ENCODE measurements around the gene PATL2. TPM values are rescaled to one million over a fixed set of nuclear protein-coding genes. Genes with fewer than 3 reads are reported as not detected.
"Not testable (repeated sequence)": the region's sequence is repeated elsewhere in the genome, so short reads cannot be mapped to it uniquely, and the experiment has no call there.

PATL2 gene
- total RNA-seq, 1 experiment from 2014 or later: 2.0 TPM

DNA sequence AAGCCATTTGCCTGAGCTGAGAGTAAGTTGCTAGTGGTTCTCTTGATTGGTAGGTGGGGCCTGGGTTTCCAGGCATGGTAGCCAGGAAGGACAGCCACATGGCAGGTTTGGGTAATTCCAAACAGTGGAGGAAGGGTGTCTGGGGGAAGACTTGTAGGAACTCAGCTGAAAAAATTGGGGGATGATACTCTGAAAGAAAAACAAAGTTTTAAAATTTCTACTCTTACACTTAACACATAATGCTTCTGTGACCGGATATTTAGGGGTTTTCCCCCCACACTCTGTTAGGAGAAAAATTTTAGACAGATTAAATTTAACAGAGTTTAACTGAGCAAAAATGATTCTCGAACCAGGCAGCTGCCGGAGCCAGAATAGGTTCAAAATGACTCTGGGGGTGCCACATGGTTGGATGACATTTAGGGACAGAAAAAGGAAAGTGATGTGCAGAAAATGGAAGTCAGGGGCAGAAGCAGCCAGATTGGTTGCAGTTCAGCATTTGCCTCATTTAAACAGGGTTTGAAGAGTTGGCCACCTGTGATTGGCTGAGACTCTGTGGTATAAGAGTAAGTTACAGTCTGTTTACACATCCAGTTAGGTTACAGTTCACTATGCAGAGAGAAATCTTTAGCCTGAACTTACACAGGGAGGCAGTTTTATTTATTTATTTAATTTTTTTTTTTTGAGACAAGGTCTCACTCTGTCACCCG, 8.3 kb upstream of the PATL2 start:
- DNase-seq (ENCODE audit: low read depth): peak; percentile 91

DNA sequence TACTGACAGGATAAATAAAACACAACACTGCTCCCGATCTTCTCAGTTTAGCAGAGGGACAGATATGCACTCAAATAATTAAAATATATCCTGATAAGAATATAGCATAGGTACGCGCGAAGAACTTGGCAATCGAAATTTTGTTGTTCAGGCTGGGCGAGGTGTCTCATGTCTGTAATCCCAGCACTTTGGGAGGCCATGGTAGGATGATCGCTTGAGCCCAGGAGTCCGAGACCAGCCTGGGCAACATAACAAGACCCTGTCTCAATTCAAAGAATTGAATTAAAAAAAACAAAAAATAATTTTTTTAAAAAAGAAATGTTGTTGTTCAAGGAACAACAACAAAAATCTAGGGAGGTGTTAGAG, 7.8 kb upstream of the PATL2 start:
- DNase-seq (ENCODE audit: low read depth): no peak

GRCh38 chr15:44718180-44718926, 7.2 kb upstream of the PATL2 start:
- DNase-seq (ENCODE audit: low read depth): no peak

GRCh38 chr15:44716983-44717602, 6.0 kb upstream of the PATL2 start:
- no peak for DNase-seq (ENCODE audit: low read depth)

- no peak for DNase-seq (ENCODE audit: low read depth)
These were observed 4.7 kb upstream of the PATL2 start for GRCh38 chr15:44715797-44716334.

DNA sequence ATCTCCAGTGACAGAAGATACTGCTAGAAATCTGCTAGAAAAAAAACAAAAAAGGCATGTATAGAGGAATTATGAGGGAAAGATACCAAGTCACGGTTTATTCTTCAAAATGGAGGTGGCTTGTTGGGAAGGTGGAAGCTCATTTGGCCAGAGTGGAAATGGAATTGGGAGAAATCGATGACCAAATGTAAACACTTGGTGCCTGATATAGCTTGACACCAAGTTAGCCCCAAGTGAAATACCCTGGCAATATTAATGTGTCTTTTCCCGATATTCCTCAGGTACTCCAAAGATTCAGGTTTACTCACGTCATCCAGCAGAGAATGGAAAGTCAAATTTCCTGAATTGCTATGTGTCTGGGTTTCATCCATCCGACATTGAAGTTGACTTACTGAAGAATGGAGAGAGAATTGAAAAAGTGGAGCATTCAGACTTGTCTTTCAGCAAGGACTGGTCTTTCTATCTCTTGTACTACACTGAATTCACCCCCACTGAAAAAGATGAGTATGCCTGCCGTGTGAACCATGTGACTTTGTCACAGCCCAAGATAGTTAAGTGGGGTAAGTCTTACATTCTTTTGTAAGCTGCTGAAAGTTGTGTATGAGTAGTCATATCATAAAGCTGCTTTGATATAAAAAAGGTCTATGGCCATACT, 4.1 kb upstream of the PATL2 start:
- no peak for DNase-seq (ENCODE audit: low read depth)

- peak; percentile 53 for DNase-seq (ENCODE audit: low read depth)
These were observed 2.2 kb upstream of the PATL2 start for GRCh38 chr15:44713006-44713966.

GRCh38 chr15:44712346-44713005, 1.4 kb upstream of the PATL2 start:
- DNase-seq (ENCODE audit: low read depth): peak; percentile 79

DNA sequence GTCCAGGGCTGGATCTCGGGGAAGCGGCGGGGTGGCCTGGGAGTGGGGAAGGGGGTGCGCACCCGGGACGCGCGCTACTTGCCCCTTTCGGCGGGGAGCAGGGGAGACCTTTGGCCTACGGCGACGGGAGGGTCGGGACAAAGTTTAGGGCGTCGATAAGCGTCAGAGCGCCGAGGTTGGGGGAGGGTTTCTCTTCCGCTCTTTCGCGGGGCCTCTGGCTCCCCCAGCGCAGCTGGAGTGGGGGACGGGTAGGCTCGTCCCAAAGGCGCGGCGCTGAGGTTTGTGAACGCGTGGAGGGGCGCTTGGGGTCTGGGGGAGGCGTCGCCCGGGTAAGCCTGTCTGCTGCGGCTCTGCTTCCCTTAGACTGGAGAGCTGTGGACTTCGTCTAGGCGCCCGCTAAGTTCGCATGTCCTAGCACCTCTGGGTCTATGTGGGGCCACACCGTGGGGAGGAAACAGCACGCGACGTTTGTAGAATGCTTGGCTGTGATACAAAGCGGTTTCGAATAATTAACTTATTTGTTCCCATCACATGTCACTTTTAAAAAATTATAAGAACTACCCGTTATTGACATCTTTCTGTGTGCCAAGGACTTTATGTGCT, 721 bp upstream of the PATL2 start:
- peak; percentile 39 for DNase-seq (ENCODE audit: low read depth)

DNA sequence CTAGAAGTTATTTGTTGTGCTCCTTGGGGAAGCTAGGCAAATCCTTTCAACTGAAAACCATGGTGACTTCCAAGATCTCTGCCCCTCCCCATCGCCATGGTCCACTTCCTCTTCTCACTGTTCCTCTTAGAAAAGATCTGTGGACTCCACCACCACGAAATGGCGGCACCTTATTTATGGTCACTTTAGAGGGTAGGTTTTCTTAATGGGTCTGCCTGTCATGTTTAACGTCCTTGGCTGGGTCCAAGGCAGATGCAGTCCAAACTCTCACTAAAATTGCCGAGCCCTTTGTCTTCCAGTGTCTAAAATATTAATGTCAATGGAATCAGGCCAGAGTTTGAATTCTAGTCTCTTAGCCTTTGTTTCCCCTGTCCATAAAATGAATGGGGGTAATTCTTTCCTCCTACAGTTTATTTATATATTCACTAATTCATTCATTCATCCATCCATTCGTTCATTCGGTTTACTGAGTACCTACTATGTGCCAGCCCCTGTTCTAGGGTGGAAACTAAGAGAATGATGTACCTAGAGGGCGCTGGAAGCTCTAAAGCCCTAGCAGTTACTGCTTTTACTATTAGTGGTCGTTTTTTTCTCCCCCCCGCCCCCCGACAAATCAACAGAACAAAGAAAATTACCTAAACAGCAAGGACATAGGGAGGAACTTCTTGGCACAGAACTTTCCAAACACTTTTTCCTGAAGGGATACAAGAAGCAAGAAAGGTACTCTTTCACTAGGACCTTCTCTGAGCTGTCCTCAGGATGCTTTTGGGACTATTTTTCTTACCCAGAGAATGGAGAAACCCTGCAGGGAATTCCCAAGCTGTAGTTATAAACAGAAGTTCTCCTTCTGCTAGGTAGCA, 657 bp downstream of the PATL2 start:
- peak; percentile 52 for DNase-seq (ENCODE audit: low read depth)

DNA sequence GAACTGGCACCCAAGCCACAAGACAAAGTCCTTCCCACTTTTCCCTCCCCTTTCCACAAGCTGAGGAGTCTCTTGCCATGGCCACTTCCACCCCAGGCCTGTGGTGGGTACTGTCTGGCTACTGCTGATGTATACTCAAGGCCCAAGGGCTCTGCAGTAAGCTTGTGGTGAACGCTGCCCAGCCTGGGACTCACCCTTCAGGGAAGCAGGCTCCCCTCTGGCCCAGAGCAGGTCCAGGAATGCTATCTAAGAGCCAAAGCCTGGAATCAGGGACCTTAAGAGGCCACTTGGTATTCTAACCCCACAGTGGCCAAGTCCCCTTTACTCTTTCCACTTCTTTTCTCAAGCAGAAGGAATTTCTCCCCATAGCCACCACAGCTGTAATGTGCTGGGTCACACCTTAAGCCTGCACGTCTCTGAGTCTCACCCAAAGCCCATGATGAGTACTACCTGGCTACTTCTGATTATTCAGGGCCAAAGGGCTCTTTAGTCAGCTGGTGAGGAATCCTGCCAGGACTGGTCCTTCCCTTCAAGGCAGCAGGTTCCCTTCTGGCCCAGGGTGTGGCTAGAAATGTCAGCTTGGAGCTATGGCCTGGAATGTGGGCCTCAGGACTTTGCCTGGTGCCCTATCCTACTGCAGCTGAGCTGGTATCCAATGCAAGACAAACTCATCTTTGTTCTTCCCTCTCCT, 4.0 kb downstream of the PATL2 start:
- no peak for DNase-seq (ENCODE audit: low read depth)

DNA sequence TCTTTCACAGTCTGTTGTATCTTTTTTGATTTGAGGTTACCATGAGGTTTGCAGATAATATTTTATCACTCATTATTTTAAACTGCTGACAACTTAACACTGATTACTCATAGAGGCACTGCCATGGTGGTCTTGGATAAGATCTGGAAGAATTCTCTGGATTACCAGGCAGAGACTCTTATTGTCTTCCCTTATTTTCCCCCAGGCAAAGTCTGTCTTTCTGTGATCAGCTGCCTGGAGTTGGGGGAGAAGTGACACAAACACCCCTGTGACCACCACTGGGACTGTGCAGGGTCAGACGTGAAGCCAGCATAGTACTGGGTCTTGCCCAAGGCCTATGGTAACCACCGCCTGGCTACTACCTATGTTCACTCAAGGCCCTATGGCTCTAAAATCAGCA, 4.7 kb downstream of the PATL2 start:
- DNase-seq (ENCODE audit: low read depth): no peak

GRCh38 chr15:44705986-44706385, 5.1 kb downstream of the PATL2 start:
- no peak for DNase-seq (ENCODE audit: low read depth)

DNA sequence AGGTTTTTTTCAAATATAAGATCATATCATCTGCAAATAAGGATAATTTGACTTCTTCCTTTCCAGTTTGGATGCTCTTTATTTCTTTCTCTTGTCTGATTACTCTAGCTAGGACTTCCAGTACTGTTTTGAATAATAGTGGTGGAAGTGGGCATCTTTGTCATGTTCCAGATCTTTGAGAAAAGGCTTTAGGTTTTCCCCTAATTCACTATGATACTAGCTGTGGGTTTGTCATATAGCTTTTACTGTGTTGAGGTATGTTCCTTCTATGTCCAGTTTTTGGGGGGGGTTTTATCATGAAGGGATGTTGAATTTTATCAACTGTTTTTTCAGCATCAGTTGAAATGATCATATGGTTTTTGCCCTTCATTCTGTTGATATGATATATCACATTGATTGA, 10.4 kb downstream of the PATL2 start:
- not testable (repeated sequence) for DNase-seq (ENCODE audit: low read depth)

GRCh38 chr15:44698641-44699040, 12.5 kb downstream of the PATL2 start:
- DNase-seq (ENCODE audit: low read depth): no peak

GRCh38 chr15:44697014-44697413, 14.1 kb downstream of the PATL2 start:
- DNase-seq (ENCODE audit: low read depth): no peak

DNA sequence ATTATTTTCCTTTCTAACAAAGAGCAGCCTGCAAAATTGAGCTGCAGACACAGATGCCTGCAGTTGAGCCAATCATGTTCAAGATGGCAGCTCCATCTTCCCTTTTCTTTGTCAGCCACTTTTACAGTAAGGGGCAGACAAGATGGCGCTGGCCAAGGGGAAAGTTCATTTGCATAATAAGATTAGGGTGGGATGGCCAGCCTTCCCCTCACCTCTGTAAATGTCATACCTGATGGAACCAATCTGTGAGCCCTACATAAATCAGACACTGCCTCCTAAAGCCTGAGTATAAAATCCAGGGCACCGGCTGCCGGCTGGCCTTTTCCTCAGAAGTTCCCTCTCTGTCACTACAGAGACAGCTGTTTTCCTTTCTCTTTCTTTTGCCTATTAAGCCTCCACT, 15.8 kb downstream of the PATL2 start:
- DNase-seq (ENCODE audit: low read depth): no peak

DNA sequence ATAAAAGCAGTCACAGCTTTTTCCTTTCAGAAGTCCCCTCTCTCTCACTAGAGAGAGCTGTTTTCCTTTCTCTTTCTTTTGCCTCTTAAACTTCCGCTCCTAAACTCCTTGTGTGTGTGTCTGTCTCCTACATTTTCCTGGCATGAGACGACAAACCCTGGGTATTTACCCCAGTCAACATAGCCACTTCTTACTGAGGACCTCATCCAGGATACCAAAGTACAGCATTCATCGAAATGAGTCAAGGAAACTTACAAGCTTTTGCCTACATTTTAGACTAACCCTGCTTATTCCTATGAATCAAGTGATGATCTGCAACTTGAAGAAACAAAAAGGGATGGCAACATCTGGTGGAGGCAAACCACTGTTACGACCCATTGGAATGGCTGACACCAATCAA, 16.7 kb downstream of the PATL2 start:
- DNase-seq (ENCODE audit: low read depth): no peak

DNA sequence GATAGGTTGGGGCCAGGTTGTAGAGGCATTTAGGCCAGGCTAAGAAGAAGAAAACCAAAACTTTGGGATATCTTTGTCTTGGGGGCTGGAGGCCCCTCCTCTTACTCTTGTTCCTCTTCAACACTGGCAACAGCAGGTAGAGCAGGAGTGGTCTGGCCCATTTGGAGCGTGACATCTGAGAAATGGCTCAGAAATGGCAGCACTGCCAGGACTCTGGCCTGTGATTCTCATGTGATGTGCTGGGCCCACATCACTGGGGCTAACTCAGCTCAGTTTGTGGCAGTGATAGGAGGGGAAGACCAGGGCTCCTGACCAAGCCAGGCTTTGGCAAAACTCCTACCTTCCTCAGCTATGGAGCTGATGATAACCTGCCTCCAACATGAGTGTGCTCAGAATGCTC, 18.5 kb downstream of the PATL2 start:
- no peak for DNase-seq (ENCODE audit: low read depth)
